HG03520 (cell line): Measurements from ENCODE around the gene GMIP.

Experiments
- ATAC-seq: cut with Tn5 transposase; IDR thresholded peaks from one replicate; pipeline ENCODE4 v1.9.1; 2021; ENCODE audit warnings: mild to moderate bottlenecking, moderate library complexity; ENCODE audit not compliant: unreplicated experiment

GMIP gene

GRCh38 chr19:19637186-19637522, 6.3 kb downstream of the GMIP start:
- ATAC-seq, result no peak

- ATAC-seq, result no peak
Observed at GRCh38 chr19:19636573-19637185, 6.8 kb downstream of the GMIP start.

- ATAC-seq, result no peak
Observed at GRCh38 chr19:19635313-19635702, 8.1 kb downstream of the GMIP start.

GRCh38 chr19:19634516-19635312, 8.7 kb downstream of the GMIP start:
- ATAC-seq, result no peak

GRCh38 chr19:19633711-19634515, 9.5 kb downstream of the GMIP start:
- no peak for ATAC-seq

GRCh38 chr19:19632661-19633060, 10.8 kb downstream of the GMIP start:
- no peak for ATAC-seq

GRCh38 chr19:19631346-19631745, 12.1 kb downstream of the GMIP start:
- ATAC-seq, result no peak

- ATAC-seq, result no peak
Observed at GRCh38 chr19:19630426-19630825, 13.0 kb downstream of the GMIP start.

- no peak for ATAC-seq
Observed at GRCh38 chr19:19630062-19630414, 13.4 kb downstream of the GMIP start.

- ATAC-seq, result no peak
Observed at GRCh38 chr19:19628501-19629134, 14.8 kb downstream of the GMIP start.

GRCh38 chr19:19627621-19628500, 15.6 kb downstream of the GMIP start, which contains the start of gene LPAR2:
LPAR2 (minus strand) TSS chr19:19628220; CDS start chr19:19627275, 945 bp downstream.
- ATAC-seq, result no peak

- no peak for ATAC-seq
Observed at GRCh38 chr19:19626516-19627472, 16.7 kb downstream of the GMIP start.

GRCh38 chr19:19624032-19624570, 19.4 kb downstream of the GMIP start:
- ATAC-seq, result no peak

GRCh38 chr19:19623383-19623782, 20.1 kb downstream of the GMIP start:
- no peak for ATAC-seq

- ATAC-seq, result no peak
Observed at GRCh38 chr19:19619849-19620210, 23.6 kb downstream of the GMIP start.

- no peak for ATAC-seq
Observed at GRCh38 chr19:19619181-19619848, 24.1 kb downstream of the GMIP start.

GRCh38 chr19:19618219-19619051, 25.0 kb downstream of the GMIP start, which contains the start of gene PBX4:
PBX4 (minus strand) TSS chr19:19618687; CDS start chr19:19618629, 58 bp downstream.
- peak; percentile 92 for ATAC-seq
